ENCODE measurements around the gene LGALS3BP. TPM values are rescaled to one million over a fixed set of nuclear protein-coding genes. Genes with fewer than 3 reads are reported as not detected.

The LGALS3BP gene
- total and polyA plus RNA-seq, 4 donors: 183 to 479 (median 245) TPM

DNA sequence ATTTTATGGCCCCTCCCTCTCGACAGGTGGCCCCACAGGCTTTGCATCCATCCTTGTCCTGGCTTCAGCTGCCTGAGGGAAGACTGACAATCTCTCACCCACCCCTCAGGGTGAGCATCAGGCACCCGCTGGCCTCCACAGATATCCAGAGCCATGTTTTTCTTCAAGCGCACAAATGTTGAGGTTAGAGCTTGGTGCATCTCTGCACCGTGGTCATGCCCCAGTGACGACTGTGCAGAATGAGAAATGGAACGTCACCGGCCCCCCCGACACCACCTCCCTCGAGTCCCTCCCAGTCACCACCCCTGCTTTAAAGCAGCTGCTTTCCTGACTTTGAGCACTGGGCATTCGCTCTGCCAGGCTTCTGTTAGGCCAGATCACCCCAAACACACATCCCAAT lies 34.8 kb downstream of the LGALS3BP start:
- TF ChIP-seq, protein P1, sequence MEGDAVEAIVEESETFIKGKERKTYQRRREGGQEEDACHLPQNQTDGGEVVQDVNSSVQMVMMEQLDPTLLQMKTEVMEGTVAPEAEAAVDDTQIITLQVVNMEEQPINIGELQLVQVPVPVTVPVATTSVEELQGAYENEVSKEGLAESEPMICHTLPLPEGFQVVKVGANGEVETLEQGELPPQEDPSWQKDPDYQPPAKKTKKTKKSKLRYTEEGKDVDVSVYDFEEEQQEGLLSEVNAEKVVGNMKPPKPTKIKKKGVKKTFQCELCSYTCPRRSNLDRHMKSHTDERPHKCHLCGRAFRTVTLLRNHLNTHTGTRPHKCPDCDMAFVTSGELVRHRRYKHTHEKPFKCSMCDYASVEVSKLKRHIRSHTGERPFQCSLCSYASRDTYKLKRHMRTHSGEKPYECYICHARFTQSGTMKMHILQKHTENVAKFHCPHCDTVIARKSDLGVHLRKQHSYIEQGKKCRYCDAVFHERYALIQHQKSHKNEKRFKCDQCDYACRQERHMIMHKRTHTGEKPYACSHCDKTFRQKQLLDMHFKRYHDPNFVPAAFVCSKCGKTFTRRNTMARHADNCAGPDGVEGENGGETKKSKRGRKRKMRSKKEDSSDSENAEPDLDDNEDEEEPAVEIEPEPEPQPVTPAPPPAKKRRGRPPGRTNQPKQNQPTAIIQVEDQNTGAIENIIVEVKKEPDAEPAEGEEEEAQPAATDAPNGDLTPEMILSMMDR (IDR thresholded peaks at IDR 0.05; ENCODE audit: control extremely low read depth, extremely low read depth): no peak
- Histone ChIP-seq H3K9ac (ENCODE audit: insufficient read depth in 1 of 2, low read length in 2 of 2) (no peak overlapping the region), H3K4me1 (ENCODE audit: control insufficient read depth in 5 of 5, insufficient read depth in 5 of 5, low read length in 5 of 5) (peaks cover 0 to 10% (median 0%) of the 10 kb centered on the region in 5 donors), H3K4me3 (no peak overlapping the region), H3K36me3 (ENCODE audit: control insufficient read depth in 4 of 4, insufficient read depth in 4 of 4, low read length in 4 of 4) (no peaks in the 10 kb centered on the region), H3K27ac (ENCODE audit: low read depth in 1 of 2, low read length in 1 of 2) (no peak overlapping the region), H3K9me3 (ENCODE audit: control insufficient read depth in 4 of 4, insufficient read depth in 3 of 4, low read length in 3 of 4) (peaks cover 0 to 2% (median 0%) of the 10 kb centered on the region in 4 donors), H3K27me3 (ENCODE audit: control insufficient read depth in 3 of 3, insufficient read depth in 3 of 3, low read length in 2 of 3) (no peaks in the 10 kb centered on the region)
- ATAC-seq (ENCODE audit: insufficient read depth, low FRiP score) (no peak), DNase-seq (no peak)
- 83 to 86% methylated on average over 10 of the region's 10 CpGs for WGBS, 2 donors

DNA sequence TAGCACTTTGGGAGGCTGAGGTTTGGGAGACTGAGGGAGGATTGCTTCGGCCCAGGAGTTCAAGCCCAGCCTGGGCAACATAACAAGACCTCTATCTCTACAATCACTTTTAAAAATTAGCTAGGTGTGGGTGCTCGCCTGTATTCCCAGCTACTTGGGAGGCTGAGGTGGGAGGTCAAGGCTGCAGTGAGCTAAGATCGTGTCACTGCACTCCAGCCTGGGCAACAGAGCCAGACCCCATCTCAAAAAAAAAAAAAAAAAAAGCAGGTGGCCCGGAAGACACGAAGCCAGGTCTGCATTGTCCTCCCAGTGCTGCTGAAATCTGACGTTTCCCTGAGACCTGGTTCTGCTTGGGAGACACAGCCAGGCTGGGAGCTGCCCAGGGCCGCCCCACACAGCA lies 35.7 kb downstream of the LGALS3BP start:
- TF ChIP-seq, protein P1 (IDR thresholded peaks at IDR 0.05; ENCODE audit: control extremely low read depth, extremely low read depth): no peak
- H3K27me3 ChIP-seq (ENCODE audit: control insufficient read depth in 3 of 3, insufficient read depth in 3 of 3, low read length in 2 of 3): no peaks in the 10 kb centered on the region
- 89 to 98% methylated on average over 7 of the region's 7 CpGs for WGBS, 2 donors
- H3K36me3 ChIP-seq (ENCODE audit: control insufficient read depth in 4 of 4, insufficient read depth in 4 of 4, low read length in 4 of 4): no peaks in the 10 kb centered on the region
- H3K4me3 ChIP-seq: no peak overlapping the region
- no peaks in the 10 kb centered on the region for H3K9me3 ChIP-seq (ENCODE audit: control insufficient read depth in 4 of 4, insufficient read depth in 3 of 4, low read length in 3 of 4)
- H3K9ac ChIP-seq (ENCODE audit: insufficient read depth in 1 of 2, low read length in 2 of 2): no peak overlapping the region
- no peak overlapping the region for H3K27ac ChIP-seq (ENCODE audit: low read depth in 1 of 2, low read length in 1 of 2)
- ATAC-seq (ENCODE audit: insufficient read depth, low FRiP score) (no peak), DNase-seq (no peak)
- H3K4me1 ChIP-seq (ENCODE audit: control insufficient read depth in 5 of 5, insufficient read depth in 5 of 5, low read length in 5 of 5): peaks cover 0 to 10% (median 0%) of the 10 kb centered on the region in 5 donors

DNA sequence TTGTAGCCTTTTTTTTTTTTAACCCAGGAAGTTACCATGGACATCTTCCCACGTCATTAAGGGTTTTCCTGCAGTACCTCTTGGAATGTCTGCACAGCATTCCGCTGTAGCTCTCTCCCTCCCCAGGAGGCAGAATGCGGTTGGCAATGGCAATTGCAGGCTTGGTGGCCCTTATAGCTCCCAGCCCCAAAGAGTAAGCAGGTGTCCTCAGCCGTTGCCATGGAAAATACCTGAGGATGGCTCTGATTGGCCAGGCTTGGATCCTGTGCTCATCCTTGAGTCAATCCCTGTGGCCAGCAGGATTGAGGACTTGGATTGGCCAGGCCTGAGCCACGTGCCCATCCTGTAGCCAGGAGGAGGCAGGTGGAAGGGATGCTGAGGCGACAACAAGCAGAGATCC lies 39.0 kb downstream of the LGALS3BP start:
- Histone ChIP-seq H3K27ac (ENCODE audit: low read depth in 1 of 2, low read length in 1 of 2) (no peak overlapping the region), H3K27me3 (ENCODE audit: control insufficient read depth in 3 of 3, insufficient read depth in 3 of 3, low read length in 2 of 3) (no peaks in the 10 kb centered on the region), H3K4me1 (ENCODE audit: control insufficient read depth in 5 of 5, insufficient read depth in 5 of 5, low read length in 5 of 5) (peaks cover 0 to 9% (median 0%) of the 10 kb centered on the region in 5 donors), H3K36me3 (ENCODE audit: control insufficient read depth in 4 of 4, insufficient read depth in 4 of 4, low read length in 4 of 4) (no peaks in the 10 kb centered on the region), H3K9me3 (ENCODE audit: control insufficient read depth in 4 of 4, insufficient read depth in 3 of 4, low read length in 3 of 4) (no peaks in the 10 kb centered on the region), H3K9ac (ENCODE audit: insufficient read depth in 1 of 2, low read length in 2 of 2) (no peak overlapping the region), H3K4me3 (no peak overlapping the region)
- TF ChIP-seq, protein P1 (IDR thresholded peaks at IDR 0.05; ENCODE audit: control extremely low read depth, extremely low read depth): no peak
- DNase-seq: peak in 1 of 3 donors; percentile 31
- no peak for ATAC-seq (ENCODE audit: insufficient read depth, low FRiP score)
- WGBS, 2 donors: 77 to 83% methylated on average over 6 of the region's 6 CpGs

DNA sequence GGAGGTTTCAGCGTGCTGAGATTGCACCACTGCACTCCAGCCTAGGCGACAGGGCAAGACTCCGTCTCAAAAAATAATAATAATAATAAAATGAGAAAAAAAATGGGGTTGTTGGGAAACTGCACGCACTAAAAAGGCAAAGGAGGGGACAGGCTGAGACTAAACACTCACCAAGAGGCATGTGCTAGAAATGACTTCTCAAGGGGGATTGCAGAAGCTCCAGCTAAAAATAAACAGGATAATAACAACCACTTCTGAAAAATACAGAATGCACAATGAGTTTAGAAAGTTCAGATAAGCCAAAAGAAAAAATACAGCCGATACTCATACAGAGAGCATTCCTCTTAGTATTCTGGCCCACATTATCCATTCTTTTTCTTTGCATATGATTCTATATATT lies 39.5 kb downstream of the LGALS3BP start:
- DNase-seq (peak in 1 of 3 donors; percentile 44), ATAC-seq (ENCODE audit: insufficient read depth, low FRiP score) (no peak)
- H3K9me3 ChIP-seq (ENCODE audit: control insufficient read depth in 4 of 4, insufficient read depth in 3 of 4, low read length in 3 of 4): no peaks in the 10 kb centered on the region
- no peak overlapping the region for H3K4me3 ChIP-seq
- H3K4me1 ChIP-seq (ENCODE audit: control insufficient read depth in 5 of 5, insufficient read depth in 5 of 5, low read length in 5 of 5): peaks cover 0 to 13% (median 0%) of the 10 kb centered on the region in 5 donors
- no peaks in the 10 kb centered on the region for H3K27me3 ChIP-seq (ENCODE audit: control insufficient read depth in 3 of 3, insufficient read depth in 3 of 3, low read length in 2 of 3)
- no peaks in the 10 kb centered on the region for H3K36me3 ChIP-seq (ENCODE audit: control insufficient read depth in 4 of 4, insufficient read depth in 4 of 4, low read length in 4 of 4)
- 78 to 79% methylated on average over 5 of the region's 5 CpGs for WGBS, 2 donors
- TF ChIP-seq, protein P1 (IDR thresholded peaks at IDR 0.05; ENCODE audit: control extremely low read depth, extremely low read depth): no peak
- no peak overlapping the region for H3K27ac ChIP-seq (ENCODE audit: low read depth in 1 of 2, low read length in 1 of 2)
- no peak overlapping the region for H3K9ac ChIP-seq (ENCODE audit: insufficient read depth in 1 of 2, low read length in 2 of 2)
